ENCODE measurements around the gene NUCKS1.
A peak's percentile ranks its signal among the peaks of the same experiment; 100 is the strongest.

Gene NUCKS1

DNA sequence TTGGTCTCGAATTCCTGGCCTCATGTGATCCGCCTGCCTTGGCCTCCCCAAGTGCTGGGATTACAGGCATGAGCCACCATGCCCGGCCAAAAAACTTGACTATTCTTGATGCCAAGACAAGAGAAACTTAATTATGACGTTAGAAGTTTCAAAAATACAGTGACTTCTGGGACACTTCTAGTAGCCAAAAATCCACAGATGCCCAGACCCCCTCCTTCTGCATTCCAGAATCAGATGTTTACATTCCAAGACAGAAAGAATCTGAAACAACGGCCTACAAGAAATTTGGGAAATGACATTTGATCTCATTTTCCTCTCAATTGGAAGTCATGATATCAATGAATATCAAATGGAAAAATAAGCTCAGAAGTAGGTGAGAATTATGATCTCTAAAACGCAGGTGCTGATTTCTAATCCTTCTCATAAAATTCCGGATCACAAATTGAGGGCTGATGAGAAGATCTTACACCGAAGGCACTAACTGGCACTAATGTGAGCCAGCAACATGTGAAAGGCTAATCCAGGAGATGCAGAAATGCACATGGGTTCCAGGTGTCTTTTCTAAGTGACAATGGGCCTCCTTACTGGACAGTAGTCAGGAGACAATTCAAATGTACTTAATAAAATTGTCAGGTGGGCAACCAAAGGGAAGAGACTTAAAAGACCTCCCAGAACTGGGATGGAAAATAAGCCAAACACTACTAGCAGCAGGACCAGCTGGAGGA lies 19.8 kb upstream of the NUCKS1 start:
- no peak for DNase-seq

DNA sequence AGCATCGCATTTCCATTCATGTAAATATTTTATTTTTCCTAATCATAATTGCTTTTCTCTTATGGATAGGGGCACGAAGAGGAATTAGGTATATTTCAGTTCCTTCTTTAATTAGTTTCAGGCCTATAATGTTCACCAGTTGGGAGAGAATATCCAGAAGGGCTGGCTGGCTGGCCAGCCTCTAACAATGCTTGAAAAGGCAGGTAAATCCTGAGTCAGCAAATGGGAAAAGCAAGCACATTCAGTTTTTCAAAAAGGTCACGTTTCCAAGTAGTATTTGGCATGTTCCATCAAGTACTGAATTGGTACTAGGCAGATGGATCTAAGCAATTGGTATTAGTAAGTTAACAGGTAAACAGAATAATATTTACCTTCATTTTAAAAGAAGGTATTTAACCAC lies 17.3 kb upstream of the NUCKS1 start:
- no peak for DNase-seq

DNA sequence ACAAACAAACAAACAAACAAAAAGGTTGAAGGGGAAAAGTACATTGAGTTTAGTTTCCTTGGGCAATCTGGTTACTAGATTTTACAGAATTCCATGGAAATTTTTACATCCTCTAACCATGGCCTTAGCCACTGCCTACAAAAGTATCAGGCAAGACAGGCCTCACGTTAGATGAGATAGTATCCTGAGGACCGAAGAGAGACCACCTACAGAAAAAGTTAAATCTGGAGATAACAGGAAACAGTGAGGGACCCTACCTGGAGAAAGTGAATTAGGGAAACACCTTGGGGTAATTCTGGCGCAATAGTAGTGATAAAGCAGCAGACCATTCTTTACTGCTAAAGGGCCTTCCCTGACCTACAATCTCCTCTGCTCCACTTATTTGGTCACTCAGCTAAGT lies 16.6 kb upstream of the NUCKS1 start:
- DNase-seq: no peak

DNA sequence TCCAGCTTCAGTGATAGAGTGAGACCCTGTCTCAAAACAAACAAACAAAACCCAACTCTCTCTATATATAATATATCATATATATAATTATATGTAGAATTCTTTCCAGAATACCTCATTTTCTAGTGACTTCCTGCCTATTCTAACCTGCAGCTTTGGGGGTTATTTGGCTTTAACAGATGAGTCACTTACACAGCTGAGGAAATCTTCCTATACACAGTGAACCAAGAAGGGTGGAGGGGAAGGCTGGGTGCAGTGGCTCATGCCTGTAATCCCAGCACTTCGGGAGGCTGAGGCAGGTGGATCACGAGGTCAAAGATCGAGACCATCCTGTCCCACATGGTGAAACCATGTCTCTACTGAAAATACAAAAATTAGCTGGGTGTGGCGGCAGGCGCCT lies 16.1 kb upstream of the NUCKS1 start:
- DNase-seq: no peak

DNA sequence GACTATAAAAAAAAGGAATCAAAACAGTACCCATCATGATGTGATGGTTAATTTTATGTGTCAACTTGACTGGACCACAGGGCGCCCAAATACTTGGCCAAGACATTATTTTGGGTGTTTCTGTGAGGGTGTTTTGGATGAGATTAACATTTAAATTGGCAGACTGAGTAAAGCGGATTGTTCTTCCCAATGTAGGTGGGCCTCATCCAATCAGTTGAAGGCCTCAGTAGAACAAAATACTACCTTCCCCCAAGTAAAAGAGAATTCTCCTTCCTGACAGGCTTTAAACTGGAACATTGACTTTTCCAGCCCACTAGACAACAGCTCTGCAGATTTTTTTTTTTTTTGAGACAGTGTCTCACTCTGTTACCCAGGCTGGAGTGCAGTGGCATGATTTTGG lies 14.6 kb upstream of the NUCKS1 start:
- no peak for DNase-seq

DNA sequence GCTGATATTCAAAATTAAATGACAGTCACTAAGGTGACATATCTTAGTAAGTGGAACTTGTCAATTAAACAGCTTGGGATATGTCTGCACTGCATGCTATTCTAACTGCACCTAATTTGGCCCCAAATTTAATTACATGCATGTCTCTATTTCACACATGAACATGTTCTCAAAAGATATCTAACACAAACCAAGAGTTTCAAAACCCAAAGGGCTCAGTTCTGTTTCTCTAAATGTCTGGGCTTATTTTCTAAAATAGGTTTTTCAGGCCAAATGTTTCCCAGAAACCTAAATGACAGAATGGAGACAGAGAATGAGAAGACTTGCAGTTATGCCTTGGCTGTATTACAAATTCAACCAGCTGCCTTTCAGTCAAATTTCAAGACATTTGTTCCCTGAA lies 14.0 kb upstream of the NUCKS1 start:
- DNase-seq: no peak

DNA sequence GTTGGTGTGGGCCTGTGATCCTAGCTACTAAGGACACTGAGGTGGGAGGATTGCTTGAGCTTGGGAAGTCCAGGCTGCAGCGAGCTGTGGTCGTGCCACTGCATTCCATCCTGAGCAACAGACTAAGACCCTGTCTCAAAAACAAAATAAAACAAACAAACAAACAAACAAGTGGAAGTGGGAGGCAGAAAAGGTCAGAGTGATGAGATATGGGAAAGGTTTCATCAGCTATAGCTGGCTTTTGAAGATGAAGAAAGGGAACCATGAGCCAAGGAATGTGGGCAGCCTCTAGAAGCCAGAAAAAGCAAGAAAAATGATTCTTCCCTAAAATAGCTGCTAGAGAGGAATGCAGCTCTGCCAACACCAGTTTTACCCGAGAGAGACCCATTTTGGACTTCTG lies 10.6 kb upstream of the NUCKS1 start:
- DNase-seq: no peak

DNA sequence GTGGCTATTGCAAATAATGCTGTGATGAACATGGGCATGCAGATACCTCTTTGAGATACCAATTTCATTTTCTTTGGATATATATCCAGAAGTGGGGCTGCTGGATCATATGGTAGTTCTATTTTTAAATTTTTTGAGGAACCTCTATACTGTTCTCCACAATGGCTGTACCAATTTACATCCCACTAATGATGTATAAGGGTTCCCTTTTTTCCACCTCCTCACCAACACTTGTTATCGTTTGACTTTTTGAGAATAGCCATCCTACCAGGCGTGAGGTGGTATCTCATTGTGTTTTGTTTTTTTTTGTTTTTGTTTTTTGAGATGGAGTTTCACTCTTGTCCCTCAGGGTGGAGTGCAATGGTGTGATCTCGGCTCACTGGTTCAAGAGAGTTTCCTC lies 6.6 kb upstream of the NUCKS1 start:
- no peak for DNase-seq

DNA sequence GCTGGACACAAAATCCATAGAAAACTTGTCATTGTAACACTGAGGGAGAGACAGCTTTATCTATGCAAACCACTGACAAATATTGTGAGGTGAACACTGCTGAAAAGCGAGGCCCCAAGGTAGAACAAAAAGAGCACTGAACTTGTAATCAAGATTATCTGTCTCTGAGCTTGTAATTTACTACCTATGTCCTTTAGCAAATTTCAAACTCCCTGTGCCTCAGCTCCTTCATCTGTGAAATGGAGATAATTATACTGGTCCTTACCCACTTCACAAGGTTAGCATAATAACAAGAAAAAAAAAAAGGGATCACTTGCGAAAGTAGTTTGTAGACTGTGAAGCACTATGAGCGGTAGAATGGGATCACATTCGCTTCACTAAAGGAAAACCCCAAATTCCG lies 4.9 kb upstream of the NUCKS1 start:
- DNase-seq: no peak

DNA sequence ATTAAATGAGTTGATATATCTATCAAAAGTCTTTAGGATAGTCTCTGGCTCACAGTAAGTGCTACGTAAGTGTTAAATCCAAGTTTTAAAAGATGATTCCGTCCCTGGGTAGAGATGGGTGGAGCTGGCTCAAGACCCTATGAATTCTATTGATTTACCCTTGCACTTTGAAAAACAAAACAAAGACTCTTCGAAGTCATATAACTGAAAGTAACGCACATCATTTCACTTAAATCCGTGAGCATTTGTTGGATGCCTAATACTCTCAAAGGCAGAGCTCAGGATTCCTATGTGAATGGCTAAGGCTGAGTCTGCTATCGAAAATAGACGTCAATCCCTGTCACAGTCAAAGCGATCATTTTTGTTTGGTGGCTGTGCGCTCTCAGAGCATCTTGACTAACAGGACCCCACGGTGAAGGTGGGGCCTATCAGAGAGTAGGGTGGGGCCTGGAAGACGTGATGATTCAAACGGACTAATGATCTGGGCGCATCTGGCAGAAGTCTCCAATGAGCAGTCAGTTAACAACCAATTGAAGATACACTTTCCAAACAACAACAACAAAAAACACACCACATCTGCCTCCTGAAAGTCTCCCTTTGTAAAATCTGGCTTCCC lies 1.2 kb upstream of the NUCKS1 start:
- DNase-seq: no peak

DNA sequence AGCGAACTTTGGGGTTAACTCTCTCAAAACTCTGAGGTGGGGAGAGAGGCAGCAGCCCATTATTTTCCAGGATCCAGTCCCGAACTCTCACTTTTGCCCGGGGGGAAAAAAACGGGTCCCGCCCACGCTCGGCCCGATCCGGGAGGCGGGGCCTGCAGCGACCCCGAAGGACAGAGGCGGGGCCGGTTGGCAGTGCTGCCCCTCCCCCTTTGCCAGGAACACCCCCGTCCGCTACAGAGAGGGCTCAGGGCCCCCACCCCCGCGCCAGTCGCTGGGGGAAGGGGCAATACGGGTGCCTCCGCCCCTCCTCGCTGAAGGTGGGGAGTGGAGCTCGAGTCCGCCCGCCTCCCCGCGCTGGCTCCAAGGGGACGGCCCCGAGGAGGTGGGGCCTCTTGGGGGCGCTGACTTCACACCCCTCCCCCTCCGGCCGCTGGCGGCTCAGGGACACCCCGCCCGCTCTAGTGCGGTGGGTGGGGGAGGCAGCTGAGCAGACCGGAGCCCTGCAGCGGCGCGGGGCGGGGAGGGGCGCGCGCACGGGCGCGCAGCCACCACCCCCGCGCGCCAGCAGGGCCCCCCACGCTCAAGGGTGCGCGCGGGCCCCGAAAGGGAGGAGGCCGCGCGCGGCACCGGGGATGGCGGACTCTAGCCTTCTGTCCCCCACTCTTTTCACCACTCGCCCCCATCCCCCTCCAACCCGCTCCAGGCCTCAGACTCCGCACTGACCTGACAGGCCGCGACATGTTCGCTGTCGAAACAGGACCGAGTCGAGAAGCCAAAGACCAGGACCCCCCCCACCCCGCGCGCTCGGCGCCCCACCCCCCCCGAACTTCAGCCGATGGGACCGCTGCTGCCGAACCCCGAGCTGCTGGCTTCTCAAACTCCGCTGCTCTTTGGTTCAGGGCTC lies 496 bp downstream of the NUCKS1 start:
- peak; percentile 92 for DNase-seq

DNA sequence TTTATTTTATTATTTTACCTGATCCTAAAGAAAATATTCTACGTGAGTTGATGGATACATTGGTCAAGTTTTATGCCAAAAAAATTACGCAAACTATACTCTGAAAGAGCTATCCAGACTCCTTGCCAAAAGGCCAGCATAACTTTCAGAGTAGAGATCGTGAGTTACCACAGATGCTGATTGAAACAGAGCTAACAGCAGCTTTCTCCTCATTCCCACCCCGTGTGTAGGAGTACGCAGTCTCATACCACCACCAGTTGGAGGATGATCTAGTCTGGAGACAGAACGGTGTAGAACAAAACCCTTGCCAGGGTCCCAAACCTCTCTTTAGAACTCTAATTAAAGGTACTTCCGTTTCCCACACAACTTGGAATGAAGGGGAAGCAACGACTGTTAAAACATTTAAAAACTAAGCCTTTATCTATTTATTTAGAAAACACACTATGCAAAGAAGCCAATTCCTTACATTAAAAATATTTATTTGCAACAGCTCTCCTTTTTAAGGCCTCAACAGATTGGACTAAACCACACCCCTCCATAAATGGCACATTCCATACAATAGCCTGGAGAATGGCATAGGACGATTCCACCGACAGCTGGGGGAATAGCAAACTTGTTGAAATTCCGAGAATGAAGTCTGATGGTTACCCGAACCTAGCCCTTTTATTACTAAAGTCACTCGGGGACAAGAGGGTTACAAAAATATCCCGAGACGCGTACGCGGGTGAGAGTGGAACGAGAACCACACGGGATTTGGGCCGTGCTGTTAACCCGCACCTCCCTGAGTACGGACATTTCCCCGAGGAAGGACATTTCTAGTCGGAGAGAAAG lies 1.4 kb downstream of the NUCKS1 start:
- DNase-seq: no peak

DNA sequence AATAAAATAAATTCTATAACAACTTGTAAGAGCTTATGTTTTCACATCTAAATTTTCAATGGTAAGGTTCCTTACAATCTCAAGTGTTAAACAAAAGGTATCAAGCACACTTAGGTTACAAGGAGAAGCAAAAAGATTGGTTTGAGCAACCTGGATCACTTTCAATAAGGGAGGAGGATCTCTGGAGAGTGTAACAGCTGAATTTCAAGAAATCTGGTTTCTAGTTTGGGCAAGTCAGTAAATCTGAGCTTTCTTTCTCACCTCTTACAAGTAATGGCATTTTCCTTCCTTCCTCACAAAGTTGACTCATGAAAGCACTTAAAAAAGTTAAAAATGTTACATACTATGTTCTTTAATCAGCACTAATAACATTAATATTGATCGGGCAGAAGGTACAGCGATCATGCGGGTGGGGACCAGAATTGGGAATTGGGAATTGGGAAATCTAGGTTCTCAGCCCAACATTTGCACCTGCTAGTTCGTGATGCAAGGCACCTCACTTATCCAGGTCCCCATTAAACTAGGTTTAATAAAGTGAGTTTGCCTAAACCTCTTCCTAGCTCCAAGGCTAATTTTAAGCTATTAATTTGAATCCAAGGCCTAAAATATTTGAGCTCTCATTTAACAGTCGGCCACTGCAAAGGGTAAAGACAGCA lies 3.1 kb downstream of the NUCKS1 start:
- no peak for DNase-seq

DNA sequence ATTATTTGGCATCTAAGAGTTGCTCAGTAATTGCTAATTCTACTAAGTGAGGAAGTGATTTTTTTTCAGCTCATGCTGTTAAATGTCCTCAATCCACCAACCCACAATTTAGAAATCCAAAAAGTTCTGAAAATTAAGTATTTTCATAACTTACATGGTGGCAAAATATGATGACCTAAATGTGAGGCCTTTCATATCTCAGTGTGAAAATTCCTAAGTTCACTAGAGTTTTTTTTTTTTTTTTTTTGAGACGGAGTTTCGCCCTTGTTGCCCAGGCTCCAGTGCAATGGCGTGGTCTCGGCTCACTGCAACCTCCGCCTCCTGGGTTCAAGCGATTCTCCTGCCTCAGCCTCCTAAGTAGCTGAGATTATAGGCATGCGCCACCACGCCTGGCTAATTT lies 5.6 kb downstream of the NUCKS1 start:
- no peak for DNase-seq

DNA sequence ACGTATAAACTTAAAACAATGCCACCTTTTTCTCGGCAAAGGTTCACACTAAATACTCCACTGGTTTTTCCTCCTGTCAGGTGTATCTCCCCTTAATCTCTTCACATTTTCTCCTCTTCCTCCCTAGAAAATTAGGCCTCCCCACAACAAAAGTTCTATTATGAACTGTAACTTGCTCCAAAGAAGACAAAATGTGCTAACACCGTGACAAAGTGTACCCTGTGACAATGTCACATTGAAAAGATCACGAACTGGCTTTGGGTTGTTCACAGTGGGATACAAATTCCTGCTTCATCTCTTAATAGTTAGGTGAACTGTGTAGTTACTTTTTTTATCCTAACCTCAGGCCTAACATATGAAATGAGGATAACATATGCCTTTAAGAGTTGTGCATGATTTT lies 6.0 kb downstream of the NUCKS1 start:
- no peak for DNase-seq

DNA sequence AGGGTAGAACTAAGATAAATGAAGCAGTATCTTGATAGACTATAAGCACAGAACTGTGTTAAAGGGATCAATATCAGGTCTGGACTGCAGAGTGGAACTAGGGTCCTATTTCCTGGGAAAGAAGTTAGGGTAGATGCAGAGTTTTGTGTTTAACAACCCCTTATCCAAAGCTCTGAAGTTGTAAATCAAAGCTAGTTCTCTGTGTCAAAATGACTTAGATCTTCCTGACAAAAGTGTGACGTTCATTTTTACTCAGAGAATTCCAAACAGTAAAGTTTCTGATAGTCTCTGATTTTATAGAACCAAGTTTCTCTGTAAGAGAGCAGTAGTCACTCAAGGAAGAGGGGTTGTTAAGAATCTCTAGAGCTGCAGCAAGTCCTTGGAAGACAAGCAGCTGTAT lies 8.3 kb downstream of the NUCKS1 start:
- DNase-seq: no peak

DNA sequence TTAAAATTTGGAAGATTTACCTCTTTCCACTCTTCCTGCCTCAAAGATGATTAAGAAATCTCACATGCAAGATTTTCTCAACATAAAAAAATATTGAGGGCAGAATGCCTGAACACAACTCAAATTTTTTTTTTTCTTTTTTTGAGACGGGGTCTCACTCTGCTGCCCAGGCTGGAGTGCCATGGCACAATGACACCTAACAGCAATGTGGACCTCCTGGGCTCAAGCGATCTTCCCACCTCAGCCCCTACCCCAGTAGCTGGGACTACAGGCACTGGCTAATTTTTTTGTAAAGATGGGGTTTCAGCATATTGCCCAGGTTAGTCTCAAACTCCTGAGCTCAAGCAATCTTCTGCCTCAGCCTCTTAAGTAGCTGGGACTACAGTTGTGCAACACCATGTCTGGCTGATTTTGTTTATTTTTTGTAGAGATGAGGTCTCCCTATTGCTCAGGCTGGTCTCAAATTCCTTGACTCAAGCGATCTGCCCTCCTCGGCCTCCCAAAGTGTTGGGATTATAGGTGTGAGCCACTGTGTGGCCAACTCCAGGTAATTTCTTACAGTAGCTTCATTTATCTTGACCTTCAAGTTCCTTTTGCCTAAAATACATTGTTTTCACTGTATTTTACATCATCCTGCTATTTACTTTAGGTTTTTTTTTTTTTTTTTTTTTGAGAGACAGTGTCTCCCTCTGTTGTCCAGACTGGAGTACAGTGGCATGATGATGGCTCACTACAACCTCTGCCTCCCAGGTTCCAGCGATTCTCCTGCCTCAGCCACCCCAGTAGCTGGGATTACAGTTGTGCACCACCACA lies 10.4 kb downstream of the NUCKS1 start:
- DNase-seq: no peak

DNA sequence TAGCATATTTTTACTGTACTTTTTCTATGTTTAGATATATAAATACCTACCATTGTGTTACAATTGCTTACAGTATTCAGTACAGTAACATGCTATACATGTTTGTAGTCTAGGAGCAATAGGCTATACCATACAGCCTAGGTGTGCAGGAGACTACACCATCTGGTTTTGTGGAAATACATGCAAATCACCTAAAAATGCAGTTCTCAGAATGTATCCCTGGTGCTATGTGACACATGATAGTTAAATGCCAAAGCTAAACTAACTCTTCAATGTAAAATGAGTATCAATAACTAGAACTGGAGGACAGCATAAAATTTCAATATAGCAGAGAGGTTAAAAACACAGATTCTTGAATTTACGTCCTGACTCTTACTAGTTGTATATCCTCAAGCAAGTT lies 14.8 kb downstream of the NUCKS1 start:
- no peak for DNase-seq

DNA sequence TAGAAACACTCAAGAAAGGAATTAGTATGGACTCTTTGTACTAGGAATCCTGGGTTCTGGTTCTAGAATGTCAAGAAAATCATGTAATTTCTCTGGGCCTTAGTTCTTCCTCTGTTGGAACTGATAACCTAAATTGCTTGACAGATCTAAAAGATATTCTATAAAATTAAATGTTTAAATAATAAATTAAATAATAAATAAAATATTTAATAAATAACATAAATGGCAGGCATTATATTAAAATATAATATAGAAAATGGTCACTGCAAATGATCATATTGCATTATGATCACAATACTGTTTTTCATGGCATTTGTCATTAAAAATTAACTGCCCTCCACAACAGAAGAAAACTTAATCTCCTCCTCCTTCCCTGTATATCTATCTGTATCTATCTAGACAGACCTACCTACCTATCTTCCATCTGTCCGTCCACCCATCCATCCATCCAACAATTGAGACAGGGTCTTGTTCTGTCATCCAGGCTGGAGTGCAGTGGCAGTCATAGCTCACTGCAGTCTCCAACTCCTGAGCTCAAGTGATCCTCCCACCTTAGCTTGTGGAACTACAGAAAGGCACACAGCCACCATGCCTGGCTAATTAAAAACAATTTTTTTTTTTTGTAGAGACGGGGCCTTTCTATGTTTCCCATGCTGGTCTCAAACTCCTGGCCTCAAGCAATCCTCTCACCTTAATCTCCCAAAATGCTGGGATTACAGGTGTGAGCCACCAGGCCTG lies 16.4 kb downstream of the NUCKS1 start:
- DNase-seq: no peak

DNA sequence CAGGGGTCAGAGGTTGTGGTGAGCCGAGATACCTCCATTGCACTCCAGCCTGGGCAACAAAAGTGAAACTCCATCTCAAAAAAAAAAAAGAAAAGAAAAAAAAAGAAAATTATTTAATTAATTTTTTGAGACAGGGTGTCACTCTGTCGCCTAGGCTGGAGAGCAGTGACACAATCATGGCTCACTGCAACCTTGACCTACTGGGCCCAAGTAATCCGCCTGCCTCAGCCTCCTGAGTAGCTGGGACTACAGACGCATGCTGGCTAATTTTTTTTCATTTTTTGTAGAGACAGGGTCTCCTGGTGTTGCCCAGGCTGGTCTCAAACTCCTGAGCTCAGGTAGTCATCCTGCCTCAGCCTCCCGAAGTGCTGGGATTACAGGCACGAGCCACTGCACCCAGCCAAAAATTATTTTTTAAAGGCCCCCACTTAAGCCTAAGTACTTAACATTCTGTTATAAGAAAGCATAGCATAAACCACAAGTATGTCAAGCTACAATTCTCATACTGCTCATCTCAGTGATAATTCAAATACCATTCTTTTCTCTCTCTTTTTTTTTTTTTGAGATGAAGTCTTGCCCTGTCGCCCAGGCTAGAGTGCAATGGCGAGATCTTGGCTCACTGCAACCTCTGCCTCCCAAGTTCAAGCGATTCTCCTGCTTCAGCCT lies 19.9 kb downstream of the NUCKS1 start:
- no peak for DNase-seq

Measured in GOT3 (cell line).